Measurements from ENCODE around the gene CCSER1. TPM values are rescaled to one million over a fixed set of nuclear protein-coding genes. Genes with fewer than 3 reads are reported as not detected.

Gene CCSER1
- total and polyA plus RNA-seq, 8 donors: 2.0 to 9.0 (median 4.2) TPM

DNA sequence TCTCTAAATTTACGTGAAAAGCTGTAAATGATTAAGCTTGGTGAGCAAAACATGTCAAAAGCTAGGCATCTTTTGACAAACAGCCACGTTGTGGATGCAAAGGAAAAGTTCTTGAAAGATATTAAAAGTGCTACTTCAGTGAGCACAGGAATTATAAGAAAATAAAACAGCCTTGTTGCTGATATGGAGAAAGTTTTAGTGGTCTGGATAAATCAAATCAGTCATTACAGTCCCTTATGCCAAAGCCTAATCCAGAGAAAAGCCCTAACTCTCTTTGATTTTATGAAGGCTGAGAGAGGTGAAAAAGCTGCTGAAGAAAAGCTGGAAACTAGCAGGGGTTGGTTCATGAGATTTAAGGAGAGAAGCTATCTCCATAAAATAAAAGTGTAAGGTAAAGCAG is 487.2 kb downstream of the CCSER1 start:
- intact Hi-C loops (cut with DNase I): no loop called here
- H3K9me3 ChIP-seq: no peaks in the 10 kb centered on the region
- TF ChIP-seq, protein P1, sequence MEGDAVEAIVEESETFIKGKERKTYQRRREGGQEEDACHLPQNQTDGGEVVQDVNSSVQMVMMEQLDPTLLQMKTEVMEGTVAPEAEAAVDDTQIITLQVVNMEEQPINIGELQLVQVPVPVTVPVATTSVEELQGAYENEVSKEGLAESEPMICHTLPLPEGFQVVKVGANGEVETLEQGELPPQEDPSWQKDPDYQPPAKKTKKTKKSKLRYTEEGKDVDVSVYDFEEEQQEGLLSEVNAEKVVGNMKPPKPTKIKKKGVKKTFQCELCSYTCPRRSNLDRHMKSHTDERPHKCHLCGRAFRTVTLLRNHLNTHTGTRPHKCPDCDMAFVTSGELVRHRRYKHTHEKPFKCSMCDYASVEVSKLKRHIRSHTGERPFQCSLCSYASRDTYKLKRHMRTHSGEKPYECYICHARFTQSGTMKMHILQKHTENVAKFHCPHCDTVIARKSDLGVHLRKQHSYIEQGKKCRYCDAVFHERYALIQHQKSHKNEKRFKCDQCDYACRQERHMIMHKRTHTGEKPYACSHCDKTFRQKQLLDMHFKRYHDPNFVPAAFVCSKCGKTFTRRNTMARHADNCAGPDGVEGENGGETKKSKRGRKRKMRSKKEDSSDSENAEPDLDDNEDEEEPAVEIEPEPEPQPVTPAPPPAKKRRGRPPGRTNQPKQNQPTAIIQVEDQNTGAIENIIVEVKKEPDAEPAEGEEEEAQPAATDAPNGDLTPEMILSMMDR (IDR thresholded peaks at IDR 0.05): no peak

DNA sequence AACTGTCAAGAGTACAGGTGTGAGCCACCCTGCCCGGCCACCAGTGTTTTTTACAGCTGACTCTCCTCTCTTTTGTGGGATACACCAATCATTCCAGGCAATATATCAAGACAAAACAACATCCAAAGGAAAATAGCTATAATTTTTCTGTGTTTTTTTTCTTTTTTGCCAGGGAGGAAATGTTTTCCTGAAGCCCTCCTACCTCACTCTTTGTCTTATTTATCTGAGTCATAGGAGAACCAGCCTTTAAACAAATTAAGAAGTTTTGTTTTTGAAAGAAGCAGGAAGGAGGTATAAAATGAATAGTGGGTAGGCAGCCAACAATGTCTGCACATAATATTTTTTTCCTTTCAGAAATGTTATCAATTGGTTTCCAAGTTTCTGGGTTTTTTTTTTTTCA is 493.9 kb downstream of the CCSER1 start:
- no peak for DNase-seq
- no peak overlapping the region for H3K4me3 ChIP-seq
- intact Hi-C loops (cut with DNase I): no loop called here
- ATAC-seq: no peak
- no peaks in the 10 kb centered on the region for H3K27me3 ChIP-seq
- no peak overlapping the region for H3K27ac ChIP-seq
- no peaks in the 10 kb centered on the region for H3K4me1 ChIP-seq
- H3K36me3 ChIP-seq: no peaks in the 10 kb centered on the region
- no peaks in the 10 kb centered on the region for H3K9me3 ChIP-seq
- TF ChIP-seq, protein P1 (IDR thresholded peaks at IDR 0.05): no peak

More for the DNA sequence above, 487.2 kb downstream of the CCSER1 start:
- ATAC-seq (no peak), DNase-seq (no peak)
- Histone ChIP-seq H3K36me3 (no peaks in the 10 kb centered on the region), H3K4me3 (no peak overlapping the region), H3K4me1 (no peaks in the 10 kb centered on the region), H3K27me3 (no peaks in the 10 kb centered on the region), H3K27ac (no peak overlapping the region)

DNA sequence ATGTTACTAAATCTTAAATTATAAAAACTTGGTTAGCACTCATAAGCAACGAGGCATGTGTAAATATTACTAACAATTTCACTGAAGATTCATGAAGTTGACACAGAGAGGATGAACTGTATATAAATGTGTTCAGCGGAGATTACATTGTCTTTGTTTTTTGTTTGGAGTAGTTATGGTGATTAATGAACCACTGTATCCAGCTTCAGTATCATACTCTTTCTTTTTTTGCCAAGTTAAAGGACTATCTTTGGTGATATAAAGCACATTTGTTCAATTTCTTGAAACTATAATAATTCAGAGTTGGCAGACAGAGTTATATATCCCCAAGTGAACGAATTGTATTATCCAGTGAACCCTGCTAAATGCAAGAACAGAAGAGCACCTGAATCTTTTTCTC is 497.6 kb downstream of the CCSER1 start:
- Histone ChIP-seq H3K4me3 (no peak overlapping the region), H3K27ac (no peak overlapping the region), H3K36me3 (no peaks in the 10 kb centered on the region), H3K9me3 (no peaks in the 10 kb centered on the region), H3K4me1 (no peaks in the 10 kb centered on the region), H3K27me3 (no peaks in the 10 kb centered on the region)
- TF ChIP-seq, protein P1 (IDR thresholded peaks at IDR 0.05): no peak
- ATAC-seq (no peak), DNase-seq (peak in 1 of 4 donors; percentile 3)
- intact Hi-C loops (cut with DNase I): no loop called here

DNA sequence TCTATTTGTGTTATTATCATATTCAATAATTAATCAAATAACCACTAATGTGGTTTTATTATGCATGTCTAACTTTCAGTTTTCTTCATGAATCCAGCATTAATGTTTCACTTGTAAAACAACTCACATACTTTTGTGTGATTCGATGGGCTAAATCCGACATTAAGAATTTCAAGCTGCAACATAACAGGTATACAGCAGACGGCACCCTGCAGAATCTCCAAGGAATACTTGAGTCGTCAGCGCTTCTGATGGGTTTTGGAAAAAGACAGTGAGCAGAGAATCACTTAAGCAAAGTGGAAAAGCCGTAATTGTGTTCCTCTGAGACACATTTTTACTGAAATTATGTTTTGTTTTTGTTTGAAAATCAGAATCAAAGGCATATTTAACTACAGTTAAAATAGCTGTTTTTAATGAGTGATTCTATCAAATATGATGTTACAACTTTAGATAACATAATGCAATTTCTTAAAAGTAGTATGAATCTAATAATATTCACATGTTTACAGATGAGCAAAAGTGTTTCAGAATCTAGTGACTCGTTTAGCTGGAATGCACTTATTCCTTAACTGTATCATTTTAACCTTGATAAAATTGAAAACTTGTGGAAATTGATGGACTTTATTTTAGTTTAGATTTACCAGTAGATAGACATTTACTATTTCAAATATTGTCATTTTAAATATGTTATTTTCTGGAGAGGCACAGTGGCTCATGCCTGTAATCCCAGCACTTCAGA is 514.8 kb downstream of the CCSER1 start:
- Histone ChIP-seq H3K27me3 (no peaks in the 10 kb centered on the region), H3K4me3 (no peak overlapping the region), H3K27ac (no peak overlapping the region), H3K36me3 (no peaks in the 10 kb centered on the region), H3K4me1 (no peaks in the 10 kb centered on the region), H3K9me3 (no peaks in the 10 kb centered on the region)
- TF ChIP-seq, protein P1 (IDR thresholded peaks at IDR 0.05): no peak
- DNase-seq (no peak), ATAC-seq (no peak)
- intact Hi-C loops (cut with DNase I): no loop called here

DNA sequence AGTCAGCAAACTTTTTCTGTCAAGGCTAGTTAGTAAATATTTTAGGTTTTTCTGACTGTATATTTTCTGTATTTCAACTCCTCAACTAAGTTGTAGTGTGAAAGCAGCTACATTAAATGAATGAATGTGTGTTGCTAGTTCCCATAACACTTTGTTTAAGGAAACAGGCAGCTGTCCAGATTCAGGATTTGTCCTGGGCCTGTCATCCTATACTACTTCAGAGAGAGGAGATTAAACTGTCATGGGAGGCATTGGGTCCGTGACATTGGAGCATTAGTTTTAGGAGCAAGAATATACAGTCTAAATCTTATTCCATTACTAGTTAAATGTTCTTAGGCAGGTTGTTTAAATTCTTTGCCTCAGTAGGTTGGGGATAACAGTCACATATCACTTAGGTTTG is 516.0 kb downstream of the CCSER1 start:
- DNase-seq: no peak
- Histone ChIP-seq H3K4me1 (no peaks in the 10 kb centered on the region), H3K36me3 (no peaks in the 10 kb centered on the region), H3K9me3 (no peaks in the 10 kb centered on the region), H3K27me3 (no peaks in the 10 kb centered on the region), H3K4me3 (no peak overlapping the region), H3K27ac (no peak overlapping the region)
- TF ChIP-seq, protein P1 (IDR thresholded peaks at IDR 0.05): no peak
- intact Hi-C loops (cut with DNase I): no loop called here
- ATAC-seq: no peak
